Astrocyte (in vitro differentiated cells and primary cell): ENCODE results near the gene SCT. TPM values are rescaled to one million over a fixed set of nuclear protein-coding genes. Genes with fewer than 3 reads are reported as not detected.

Experiments
- DNase-seq: peaks from one replicate; pipeline ENCODE4 v3.0.0-alpha.2; 2010; ENCODE audit warnings: low read depth
- FAIRE-seq: peaks from 2 replicates; lab custom pipeline; 2011; peaks lifted over from hg19 to GRCh38; lab: Jason Lieb, UNC
- H2AFZ ChIP-seq: 2 replicates; pipeline ENCODE4 v1.6.0; 2012; ENCODE audit warnings: low read depth, low read length, inconsistent platforms
- H3K27ac ChIP-seq: 2 replicates; pipeline ENCODE4 v1.5.1; 2011; ENCODE audit warnings: low read depth, low read length, inconsistent platforms
- H3K27me3 ChIP-seq: 2 replicates; pipeline ENCODE4 v1.6.0; 2011; ENCODE audit warnings: low read length, inconsistent platforms; ENCODE audit not compliant: insufficient read depth
- H3K36me3 ChIP-seq: 2 replicates; pipeline ENCODE4 v1.5.1; 2011; ENCODE audit warnings: low read length, inconsistent platforms; ENCODE audit not compliant: insufficient read depth
- H3K4me1 ChIP-seq: 2 replicates; pipeline ENCODE4 v1.5.1; 2011; ENCODE audit warnings: low read length, inconsistent platforms; ENCODE audit not compliant: insufficient read depth
- H3K4me2 ChIP-seq: 2 replicates; pipeline ENCODE4 v1.6.0; 2012; ENCODE audit warnings: low read length, inconsistent platforms
- H3K4me3 ChIP-seq: 2 replicates; pipeline ENCODE4 v1.5.1; 2011; ENCODE audit warnings: low read depth, mild to moderate bottlenecking, low read length, inconsistent platforms; ENCODE audit not compliant: insufficient read depth
- H3K79me2 ChIP-seq: 2 replicates; pipeline ENCODE4 v1.6.0; 2012; ENCODE audit warnings: mild to moderate bottlenecking, low read length, inconsistent platforms; ENCODE audit not compliant: insufficient read depth
- H3K9ac ChIP-seq: 2 replicates; pipeline ENCODE4 v1.6.0; 2012; ENCODE audit warnings: mild to moderate bottlenecking, low read length, inconsistent platforms
- H3K9me3 ChIP-seq: 2 replicates; pipeline ENCODE4 v1.5.1; 2012; ENCODE audit warnings: low read depth, mild to moderate bottlenecking, low read length, inconsistent platforms; ENCODE audit not compliant: insufficient read depth
- H4K20me1 ChIP-seq: 2 replicates; pipeline ENCODE4 v1.6.0; 2012; ENCODE audit warnings: low read length, inconsistent platforms; ENCODE audit not compliant: insufficient read depth
- H3K27ac Mint-ChIP-seq: one replicate; pipeline ENCODE4 v1.8.0; 2021; ENCODE audit warnings: mild to moderate bottlenecking, mixed read lengths; ENCODE audit not compliant: unreplicated experiment
- H3K27me3 Mint-ChIP-seq: one replicate; pipeline ENCODE4 v1.8.0; 2021; ENCODE audit warnings: low read depth, mixed read lengths; ENCODE audit not compliant: unreplicated experiment
- H3K36me3 Mint-ChIP-seq: one replicate; pipeline ENCODE4 v1.8.0; 2021; ENCODE audit warnings: low read depth, mixed read lengths; ENCODE audit not compliant: unreplicated experiment
- H3K4me1 Mint-ChIP-seq: one replicate; pipeline ENCODE4 v1.8.0; 2021; ENCODE audit warnings: low read depth, mixed read lengths; ENCODE audit not compliant: unreplicated experiment
- H3K4me3 Mint-ChIP-seq: one replicate; pipeline ENCODE4 v1.8.0; 2021; ENCODE audit warnings: mild to moderate bottlenecking, moderate library complexity, mixed read lengths; ENCODE audit not compliant: unreplicated experiment
- H3K9me3 Mint-ChIP-seq: one replicate; pipeline ENCODE4 v1.8.0; 2021; ENCODE audit warnings: mild to moderate bottlenecking, mixed read lengths; ENCODE audit not compliant: unreplicated experiment
- CTCF ChIP-seq: IDR thresholded peaks from 2 replicates; pipeline ENCODE4 v1.5.1; 2011; ENCODE audit warnings: low read depth, mild to moderate bottlenecking, inconsistent platforms, low read length, moderate library complexity; ENCODE audit not compliant: insufficient read depth
- EZH2 ChIP-seq: IDR thresholded peaks from 2 replicates; pipeline ENCODE4 v1.6.1; 2012; ENCODE audit warnings: mild to moderate bottlenecking, low read length, inconsistent platforms; ENCODE audit not compliant: insufficient read depth
- total RNA-seq: library from RNA; stranded (reverse); gene quantifications from 2 replicates; pipeline ENCODE4 v1.2.1, GENCODE V29; 2021

SCT gene
- total RNA-seq, 1 donor from 2014 or later: 2.0 TPM

DNA sequence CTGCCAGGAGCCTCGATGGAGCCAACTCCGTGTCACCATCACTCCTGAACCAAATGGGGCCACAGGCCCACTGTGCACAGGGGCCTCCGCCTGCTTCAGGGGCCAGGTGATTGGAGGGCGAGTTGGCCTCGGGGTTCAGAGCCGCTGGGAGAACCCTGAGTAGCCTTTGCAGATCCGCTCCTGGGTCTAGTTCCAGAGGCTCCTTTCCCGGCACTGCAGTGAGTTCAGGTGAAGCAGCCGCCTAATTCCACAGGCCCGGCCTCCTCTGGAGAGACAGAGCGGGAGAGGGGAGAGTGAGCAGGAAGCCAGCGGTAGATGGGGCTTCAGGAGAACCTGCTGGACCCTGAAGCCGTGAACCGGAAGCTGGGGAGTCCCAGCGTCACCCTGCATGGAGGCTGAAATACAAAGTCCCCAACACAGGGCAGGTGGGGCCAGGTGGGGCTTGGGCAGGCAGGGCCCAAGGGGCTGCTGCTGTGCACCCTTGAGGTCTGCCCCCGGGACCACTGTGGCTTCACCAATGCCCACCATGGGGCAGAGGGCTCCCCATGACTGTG is 32.6 kb upstream of the SCT start:
- Histone ChIP-seq H3K4me3 (no peak overlapping the region), H2AFZ (no peak overlapping the region), H3K79me2 (no peaks in the 10 kb centered on the region), H3K9ac (no peak overlapping the region), H3K27me3 (no peaks in the 10 kb centered on the region), H3K4me2 (no peak overlapping the region), H3K36me3 (no peaks in the 10 kb centered on the region), H3K9me3 (no peaks in the 10 kb centered on the region), H4K20me1 (peaks cover 30% of the 10 kb centered on the region), H3K27ac (no peak overlapping the region), H3K4me1 (no peaks in the 10 kb centered on the region)
- Mint-ChIP-seq H3K9me3 (no peaks in the 10 kb centered on the region), H3K4me3 (no peak overlapping the region), H3K36me3 (peaks cover 25% of the 10 kb centered on the region), H3K27me3 (no peaks in the 10 kb centered on the region), H3K27ac (no peak overlapping the region), H3K4me1 (no peaks in the 10 kb centered on the region)
- DNase-seq (no peak), FAIRE-seq (no peak)
- TF ChIP-seq EZH2 (no peak), CTCF (no peak)

GRCh38 chr11:657691-658126 is 30.7 kb upstream of the SCT start:
- no peak overlapping the region for H3K27ac Mint-ChIP-seq
- Histone ChIP-seq H2AFZ (no peak overlapping the region), H3K27me3 (no peaks in the 10 kb centered on the region), H3K36me3 (no peaks in the 10 kb centered on the region), H3K9ac (no peak overlapping the region), H4K20me1 (peaks cover 19% of the 10 kb centered on the region), H3K4me2 (no peak overlapping the region), H3K79me2 (no peaks in the 10 kb centered on the region), H3K4me1 (no peaks in the 10 kb centered on the region), H3K4me3 (no peak overlapping the region), H3K9me3 (no peaks in the 10 kb centered on the region), H3K27ac (no peak overlapping the region)
- H3K36me3 Mint-ChIP-seq: peaks cover 19% of the 10 kb centered on the region
- H3K4me1 Mint-ChIP-seq: no peaks in the 10 kb centered on the region
- DNase-seq (no peak), FAIRE-seq (no peak)
- H3K4me3 Mint-ChIP-seq: peak overlapping the region; percentile 4
- H3K27me3 Mint-ChIP-seq: no peaks in the 10 kb centered on the region
- H3K9me3 Mint-ChIP-seq: no peaks in the 10 kb centered on the region
- TF ChIP-seq EZH2 (no peak), CTCF (no peak)

- peaks cover 16% of the 10 kb centered on the region for H3K36me3 Mint-ChIP-seq
- no peak overlapping the region for H3K4me3 Mint-ChIP-seq
- H3K27ac Mint-ChIP-seq: no peak overlapping the region
- H2AFZ ChIP-seq: no peak overlapping the region
- H3K27me3 ChIP-seq: no peaks in the 10 kb centered on the region
- H3K36me3 ChIP-seq: no peaks in the 10 kb centered on the region
- no peak for TF ChIP-seq EZH2
- no peak for TF ChIP-seq CTCF
- H4K20me1 ChIP-seq: peaks cover 12% of the 10 kb centered on the region
- H3K4me1 ChIP-seq: no peaks in the 10 kb centered on the region
- no peaks in the 10 kb centered on the region for H3K9me3 Mint-ChIP-seq
- H3K4me1 Mint-ChIP-seq: no peaks in the 10 kb centered on the region
- FAIRE-seq (no peak), DNase-seq (no peak)
- H3K4me2 ChIP-seq: no peak overlapping the region
- no peaks in the 10 kb centered on the region for H3K79me2 ChIP-seq
- no peaks in the 10 kb centered on the region for H3K9me3 ChIP-seq
- no peaks in the 10 kb centered on the region for H3K27me3 Mint-ChIP-seq
- no peak overlapping the region for H3K9ac ChIP-seq
- no peak overlapping the region for H3K27ac ChIP-seq
- no peak overlapping the region for H3K4me3 ChIP-seq
Measured at GRCh38 chr11:656866-657265, 29.9 kb upstream of the SCT start.
